Stimulated activated CD4-positive, alpha-beta T cell treated with anti-CD3 and anti-CD28 coated beads, Interleukin-15, amount 100 ng/mL, for 1 hour (primary cell): ENCODE results near the gene PHLPP2.

Experiments used
- DNase-seq, 2 donors: peaks; one replicate each; pipeline ENCODE4 v3.0.0-alpha.2; 2020; ENCODE audit warnings: low read depth in 1 of 2, low spot score in 1 of 2

The PHLPP2 gene

DNA sequence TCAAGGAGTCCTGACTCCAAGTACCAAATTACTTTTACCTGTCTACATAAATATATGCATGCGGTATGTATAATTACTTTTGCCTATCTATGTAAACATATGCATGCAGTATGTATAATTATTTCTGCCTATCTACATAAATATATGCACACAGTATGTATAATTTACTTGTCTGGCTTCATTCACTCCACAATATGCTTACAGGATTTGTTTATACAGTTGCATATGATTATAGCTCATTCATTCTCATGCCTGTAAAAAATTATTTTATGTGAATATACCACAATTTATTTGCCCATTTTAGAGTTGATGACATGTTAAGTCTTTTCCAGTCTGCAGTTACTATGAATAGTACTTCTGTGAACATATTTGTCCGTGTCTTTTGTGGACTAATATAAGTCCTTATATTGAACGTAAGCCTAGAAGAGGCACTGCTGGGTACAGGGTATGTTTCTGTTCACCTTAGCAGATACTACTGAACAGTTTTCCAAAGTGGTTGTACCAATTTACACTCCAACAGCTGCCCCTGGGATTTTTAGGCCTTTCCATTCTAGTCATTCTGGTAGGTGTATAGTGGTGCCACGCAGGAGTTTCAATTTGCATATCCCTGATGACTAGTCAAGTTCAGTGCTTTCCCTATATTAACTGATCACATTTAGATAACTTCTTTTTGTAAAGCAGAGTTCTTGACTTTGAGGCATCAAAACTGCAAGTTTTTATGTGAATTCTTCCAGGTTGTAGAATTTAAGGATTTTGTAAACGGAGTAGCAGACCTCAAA lies 51.5 kb downstream of the PHLPP2 start:
- no peak for DNase-seq

GRCh38 chr16:71672125-71672524 lies 52.4 kb downstream of the PHLPP2 start:
- no peak for DNase-seq

DNA sequence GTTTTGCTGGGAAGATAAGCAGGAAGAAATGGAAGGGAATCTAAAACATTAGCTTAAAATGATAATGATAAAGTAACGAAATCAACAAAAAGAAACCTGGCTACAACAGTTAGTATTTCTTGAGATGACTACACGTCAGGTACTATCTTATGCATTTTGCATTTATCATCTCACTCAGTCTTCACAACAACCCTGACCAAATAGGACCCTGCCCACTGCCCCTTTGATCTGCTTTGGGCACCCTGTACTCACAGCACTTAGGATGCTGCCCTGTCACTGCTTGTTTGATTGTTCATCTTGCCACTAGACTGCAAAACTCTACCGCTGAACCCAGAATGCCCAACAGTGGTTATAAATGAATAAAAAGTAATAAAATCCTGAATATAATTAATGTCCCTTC lies 53.3 kb downstream of the PHLPP2 start:
- no peak for DNase-seq

- DNase-seq = no peak
These were observed 54.0 kb downstream of the PHLPP2 start for GRCh38 chr16:71670537-71670936.

DNA sequence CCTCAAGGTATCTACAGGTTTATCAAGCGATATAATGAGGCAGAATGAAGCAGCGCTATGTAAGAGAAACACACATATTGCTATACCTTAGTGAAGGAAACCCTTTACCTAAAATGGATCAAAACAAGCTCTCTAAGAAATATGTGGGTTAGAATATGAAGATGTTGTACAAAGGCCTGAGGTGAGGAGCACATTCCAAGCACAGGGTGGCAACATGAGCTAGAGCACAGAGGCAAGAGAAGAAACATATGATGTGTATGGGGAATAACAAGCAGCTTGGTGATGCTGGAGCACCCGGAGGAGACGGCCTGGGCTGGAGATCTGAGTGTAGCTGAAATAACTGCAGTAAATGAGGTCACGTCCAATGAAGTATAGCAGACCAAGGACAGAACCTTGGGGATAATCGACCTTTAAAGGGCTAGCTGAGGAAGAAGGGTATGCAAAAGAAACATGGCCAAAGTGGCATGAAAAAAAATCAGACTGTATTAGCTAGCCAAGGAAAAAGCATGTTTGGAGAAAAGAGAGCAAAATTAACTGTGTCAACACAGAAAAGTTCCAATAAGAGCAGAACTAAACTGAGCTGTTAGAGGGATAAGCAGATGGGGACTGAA lies 54.5 kb downstream of the PHLPP2 start:
- no peak for DNase-seq

DNA sequence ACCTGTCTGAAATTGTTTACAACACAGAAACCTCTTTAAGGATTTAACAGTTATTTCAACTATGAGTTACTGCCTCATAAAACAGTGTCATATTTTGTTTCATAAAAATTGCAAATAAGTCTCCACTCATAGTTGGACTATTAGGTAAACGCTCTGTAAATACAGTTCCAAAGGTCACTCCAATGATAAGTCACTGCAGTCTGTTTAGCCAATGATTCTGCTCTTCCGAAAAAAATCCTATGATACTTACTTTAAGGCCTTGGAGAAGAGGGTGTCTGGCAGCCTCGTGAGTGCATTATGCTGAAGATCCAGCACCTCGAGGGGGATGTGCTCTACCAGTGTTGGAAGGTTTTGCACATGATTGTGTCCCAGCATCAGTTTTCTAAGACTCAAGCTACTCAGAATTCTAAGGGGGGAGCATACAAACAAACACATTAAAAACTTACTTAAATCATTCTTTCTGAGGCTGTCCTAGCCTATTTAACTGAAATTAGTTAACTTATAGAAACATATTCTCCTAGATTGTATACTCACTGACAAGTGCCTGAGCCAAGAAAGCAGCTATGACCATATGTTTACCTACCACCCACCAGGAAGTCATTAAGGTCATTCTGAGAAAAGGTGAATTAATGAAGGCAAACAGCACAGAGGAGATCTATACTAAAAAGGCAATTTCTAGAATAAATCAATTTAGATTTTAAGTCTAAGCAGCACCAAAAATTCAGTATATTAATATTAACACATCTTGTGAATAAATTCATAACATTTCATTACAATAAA lies 57.4 kb downstream of the PHLPP2 start:
- DNase-seq = no peak

- DNase-seq = no peak
These were observed 58.2 kb downstream of the PHLPP2 start for GRCh38 chr16:71666264-71666663.

- no peak for DNase-seq
These were observed 65.0 kb downstream of the PHLPP2 start for GRCh38 chr16:71659471-71659870.

GRCh38 chr16:71658771-71659170 lies 65.7 kb downstream of the PHLPP2 start:
- DNase-seq = no peak

DNA sequence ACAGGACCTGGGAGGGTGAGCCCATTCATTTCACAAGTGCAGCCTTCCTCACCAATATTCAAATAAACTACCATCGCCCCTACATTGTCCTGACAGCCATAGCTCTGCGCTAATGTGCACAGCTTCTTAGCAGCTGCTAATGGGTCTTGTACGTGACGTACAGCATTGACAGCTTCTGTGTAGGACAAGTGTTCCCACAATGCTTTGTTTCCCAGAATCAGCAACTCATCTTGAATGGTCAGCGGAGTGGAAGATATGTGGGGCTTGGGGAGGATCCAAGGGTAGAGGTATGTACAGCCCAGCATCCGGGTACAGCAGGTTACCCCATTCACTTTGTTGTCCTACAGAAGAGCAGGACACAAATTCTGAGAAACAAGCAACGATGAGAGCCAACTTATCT lies 74.8 kb downstream of the PHLPP2 start:
- no peak for DNase-seq

- no peak for DNase-seq
These were observed 75.6 kb downstream of the PHLPP2 start for GRCh38 chr16:71648921-71649320.

- DNase-seq = no peak
These were observed 76.3 kb downstream of the PHLPP2 start for GRCh38 chr16:71648162-71648561.

DNA sequence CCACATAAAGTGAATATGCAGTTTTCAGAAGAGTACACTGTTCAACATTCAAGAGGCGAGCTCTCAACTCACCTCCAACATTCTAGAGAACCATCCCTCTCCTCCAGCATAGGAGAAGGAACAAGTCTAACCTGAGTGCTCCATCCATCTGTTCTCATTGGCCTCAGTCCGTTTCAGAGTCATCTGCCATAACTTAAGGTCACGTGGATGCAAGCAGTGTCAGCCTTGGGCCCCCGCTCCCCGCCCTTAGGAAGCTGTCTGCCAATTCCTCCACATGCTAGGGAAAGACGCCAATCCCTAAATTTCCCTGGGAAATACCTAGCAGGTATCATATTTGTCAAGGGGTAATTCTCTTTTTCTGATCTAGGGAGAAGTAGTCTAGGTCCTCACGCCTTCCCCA lies 77.1 kb downstream of the PHLPP2 start:
- no peak for DNase-seq

- DNase-seq = no peak
These were observed 79.1 kb downstream of the PHLPP2 start for GRCh38 chr16:71645450-71645849.

DNA sequence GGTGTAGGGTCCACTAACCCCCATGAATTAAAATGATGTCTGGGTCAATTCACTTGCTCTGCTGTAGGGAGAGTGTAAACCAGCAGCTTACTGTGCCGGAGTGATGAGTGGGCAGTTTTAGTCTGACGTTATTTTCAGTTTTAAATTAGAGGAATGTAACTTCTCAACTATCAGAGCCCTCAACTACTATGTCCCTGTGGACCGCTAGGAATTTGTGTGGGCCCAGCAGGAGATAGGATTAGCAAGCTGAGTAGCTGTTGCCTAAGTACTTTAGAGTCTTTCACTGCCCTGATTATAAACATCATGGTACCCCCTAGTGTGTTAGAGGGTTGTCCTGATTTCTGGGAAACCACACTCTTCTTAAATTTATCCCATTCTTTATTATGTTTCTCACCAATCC lies 87.1 kb downstream of the PHLPP2 start:
- DNase-seq = no peak

- no peak for DNase-seq
These were observed 88.9 kb downstream of the PHLPP2 start for GRCh38 chr16:71635632-71636031.

- no peak for DNase-seq
These were observed 92.7 kb downstream of the PHLPP2 start for GRCh38 chr16:71631776-71632175.

- no peak for DNase-seq
These were observed 93.7 kb downstream of the PHLPP2 start for GRCh38 chr16:71630808-71631207.

GRCh38 chr16:71629278-71630016 lies 95.1 kb downstream of the PHLPP2 start:
- no peak for DNase-seq

DNA sequence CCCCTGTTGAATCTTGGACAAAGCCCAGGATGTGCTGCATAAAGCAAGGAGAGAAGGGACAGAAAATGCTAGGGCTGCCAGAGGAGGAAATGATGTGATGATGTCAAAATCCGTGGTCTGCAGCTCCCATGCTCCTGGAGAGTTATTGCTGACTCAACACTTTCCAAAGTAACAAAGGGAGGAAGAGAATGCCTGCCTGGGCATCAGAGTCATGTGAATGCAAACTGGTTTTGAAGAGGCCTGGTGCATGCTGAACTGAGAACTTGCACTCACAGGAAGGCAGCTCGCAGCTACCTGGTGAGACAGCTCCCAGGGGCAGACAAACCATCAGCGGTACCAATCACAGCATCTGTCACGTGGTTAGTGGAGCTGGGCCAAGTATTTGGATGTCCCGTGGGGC lies 95.7 kb downstream of the PHLPP2 start:
- no peak for DNase-seq

GRCh38 chr16:71627731-71628181 lies 96.7 kb downstream of the PHLPP2 start:
- DNase-seq = no peak
